D721Med (cell line): ENCODE data around the gene GRM7.

Source experiments
- DNase-seq: peaks from one replicate; pipeline ENCODE4 v3.0.0; 2011; ENCODE audit warnings: low spot score; ENCODE audit not compliant: insufficient read length
- FAIRE-seq: peaks from 2 replicates; lab custom pipeline; 2011; peaks lifted over from hg19 to GRCh38; lab: Jason Lieb, UNC
- CTCF ChIP-seq: IDR thresholded peaks from 2 replicates; pipeline ENCODE4 v1.5.1; 2012; ENCODE audit warnings: mild to moderate bottlenecking, control low read depth; ENCODE audit not compliant: insufficient read depth; ENCODE audit errors: missing control alignments

The GRM7 gene

GRCh38 chr3:7695049-7695448 lies 834.1 kb downstream of the GRM7 start:
- DNase-seq (no peak), FAIRE-seq (no peak)
- no peak for TF ChIP-seq CTCF

GRCh38 chr3:7696320-7696719 lies 835.4 kb downstream of the GRM7 start:
- no peak for TF ChIP-seq CTCF
- DNase-seq, result no peak
- no peak for FAIRE-seq

- TF ChIP-seq CTCF, result no peak
- DNase-seq (no peak), FAIRE-seq (no peak)
Observed at GRCh38 chr3:7697548-7697947, 836.6 kb downstream of the GRM7 start.

- TF ChIP-seq CTCF, result no peak
- no peak for DNase-seq
- FAIRE-seq, result no peak
Observed at GRCh38 chr3:7700539-7700938, 839.6 kb downstream of the GRM7 start.

- FAIRE-seq, result no peak
- DNase-seq, result no peak
- no peak for TF ChIP-seq CTCF
Observed at GRCh38 chr3:7700977-7701376, 840.1 kb downstream of the GRM7 start.

- FAIRE-seq, result no peak
- TF ChIP-seq CTCF, result no peak
- no peak for DNase-seq
Observed at GRCh38 chr3:7707187-7707586, 846.3 kb downstream of the GRM7 start.

- no peak for FAIRE-seq
Observed at GRCh38 chr3:7709376-7710082, 848.6 kb downstream of the GRM7 start.

More at GRCh38 chr3:7709376-7710082, 848.6 kb downstream of the GRM7 start:
- no peak for TF ChIP-seq CTCF
- no peak for DNase-seq
